NT2/D1 (cell line): Measurements from ENCODE around the gene PLEKHA6.

Experiments
- SUZ12 ChIP-seq: IDR thresholded peaks from 2 replicates; pipeline ENCODE4 v1.6.1; 2011; ENCODE audit not compliant: insufficient read length, insufficient read depth; ENCODE audit errors: extremely low read depth
- YY1 ChIP-seq: IDR thresholded peaks from 2 replicates; pipeline ENCODE4 v1.6.1; 2011; ENCODE audit not compliant: insufficient read length, insufficient read depth
- ZNF274 ChIP-seq: IDR thresholded peaks from 2 replicates; pipeline ENCODE4 v1.6.1; 2011; ENCODE audit warnings: mild to moderate bottlenecking, low read depth, low read length

DNA sequence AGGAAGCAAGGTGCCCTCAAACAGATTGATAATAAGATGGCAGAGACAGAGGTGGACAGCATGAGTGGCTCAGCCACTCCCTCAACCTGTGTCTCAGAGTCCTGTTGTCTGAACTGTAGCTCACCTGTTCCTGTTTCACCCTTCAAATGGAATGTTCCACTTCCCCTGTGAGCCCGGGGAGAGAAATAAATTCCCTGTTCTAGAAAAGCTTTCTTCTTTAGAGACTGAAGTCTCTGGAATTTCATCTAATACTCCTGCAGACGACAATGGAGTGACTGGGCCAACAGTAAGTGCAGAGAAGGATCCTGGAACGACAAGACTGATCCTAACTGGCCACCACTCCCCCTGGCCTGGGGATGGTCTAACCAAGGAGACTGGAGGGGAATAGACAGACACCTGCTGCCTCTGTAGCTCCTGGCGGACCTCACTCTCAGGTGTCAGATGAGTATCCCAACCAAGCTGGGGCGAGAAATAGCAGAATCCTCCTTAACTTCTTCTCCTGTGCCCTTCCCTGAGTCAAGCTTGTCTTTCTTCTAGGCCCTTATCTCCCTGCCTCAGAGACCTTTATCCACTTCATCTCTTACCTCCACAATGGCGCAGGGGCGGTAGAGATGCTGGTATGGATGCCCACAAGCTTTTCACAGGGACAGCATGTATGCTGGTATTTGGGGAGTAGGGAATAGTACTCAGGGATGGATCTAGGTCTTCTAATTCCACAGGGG lies 45.4 kb downstream of the PLEKHA6 start:
- TF ChIP-seq ZNF274 (no peak), YY1 (no peak), SUZ12 (no peak)
